VCaP (cell line): ENCODE results near the gene PTPRT.

Experiments
- H3K27ac ChIP-seq: fragments of 450-650 bp; 2 replicates; pipeline ENCODE4 v1.5.1; 2017
- TF ChIP-seq, protein P1 (sequence below): fragments of 450-650 bp; conservative IDR thresholded peaks from 2 replicates; pipeline ENCODE4 v1.5.1; 2017; ENCODE audit warnings: mild to moderate bottlenecking, moderate library complexity

PTPRT gene

GRCh38 chr20:42361402-42361970, 828.2 kb downstream of the PTPRT start:
- TF ChIP-seq, protein P1, sequence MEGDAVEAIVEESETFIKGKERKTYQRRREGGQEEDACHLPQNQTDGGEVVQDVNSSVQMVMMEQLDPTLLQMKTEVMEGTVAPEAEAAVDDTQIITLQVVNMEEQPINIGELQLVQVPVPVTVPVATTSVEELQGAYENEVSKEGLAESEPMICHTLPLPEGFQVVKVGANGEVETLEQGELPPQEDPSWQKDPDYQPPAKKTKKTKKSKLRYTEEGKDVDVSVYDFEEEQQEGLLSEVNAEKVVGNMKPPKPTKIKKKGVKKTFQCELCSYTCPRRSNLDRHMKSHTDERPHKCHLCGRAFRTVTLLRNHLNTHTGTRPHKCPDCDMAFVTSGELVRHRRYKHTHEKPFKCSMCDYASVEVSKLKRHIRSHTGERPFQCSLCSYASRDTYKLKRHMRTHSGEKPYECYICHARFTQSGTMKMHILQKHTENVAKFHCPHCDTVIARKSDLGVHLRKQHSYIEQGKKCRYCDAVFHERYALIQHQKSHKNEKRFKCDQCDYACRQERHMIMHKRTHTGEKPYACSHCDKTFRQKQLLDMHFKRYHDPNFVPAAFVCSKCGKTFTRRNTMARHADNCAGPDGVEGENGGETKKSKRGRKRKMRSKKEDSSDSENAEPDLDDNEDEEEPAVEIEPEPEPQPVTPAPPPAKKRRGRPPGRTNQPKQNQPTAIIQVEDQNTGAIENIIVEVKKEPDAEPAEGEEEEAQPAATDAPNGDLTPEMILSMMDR, result no peak
- no peak overlapping the region for H3K27ac ChIP-seq

GRCh38 chr20:42360621-42361020, 829.1 kb downstream of the PTPRT start:
- TF ChIP-seq, protein P1, result no peak
- H3K27ac ChIP-seq, result no peak overlapping the region

GRCh38 chr20:42359617-42360016, 830.1 kb downstream of the PTPRT start:
- H3K27ac ChIP-seq, result no peak overlapping the region
- TF ChIP-seq, protein P1, result no peak

DNA sequence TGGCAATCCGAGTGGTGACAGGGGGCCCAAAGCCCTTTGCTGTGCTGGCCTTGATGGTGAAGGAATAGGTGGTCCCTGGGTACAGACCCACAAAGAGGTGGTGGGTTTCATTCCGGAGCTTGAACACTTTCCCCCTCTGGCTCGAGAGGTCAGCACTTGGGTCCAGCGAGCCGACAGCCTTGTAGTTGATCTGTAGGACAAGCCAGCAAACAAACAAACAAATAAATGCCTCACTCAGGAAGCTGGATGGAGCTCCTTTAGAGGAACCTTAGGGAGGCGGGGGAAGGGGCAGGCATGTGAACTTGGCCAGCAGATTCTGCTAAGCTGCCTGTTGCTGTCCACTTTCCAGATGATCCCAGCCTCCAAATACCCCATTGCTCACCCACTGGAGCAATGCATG, 837.6 kb downstream of the PTPRT start:
- TF ChIP-seq, protein P1, result no peak
- no peak overlapping the region for H3K27ac ChIP-seq

DNA sequence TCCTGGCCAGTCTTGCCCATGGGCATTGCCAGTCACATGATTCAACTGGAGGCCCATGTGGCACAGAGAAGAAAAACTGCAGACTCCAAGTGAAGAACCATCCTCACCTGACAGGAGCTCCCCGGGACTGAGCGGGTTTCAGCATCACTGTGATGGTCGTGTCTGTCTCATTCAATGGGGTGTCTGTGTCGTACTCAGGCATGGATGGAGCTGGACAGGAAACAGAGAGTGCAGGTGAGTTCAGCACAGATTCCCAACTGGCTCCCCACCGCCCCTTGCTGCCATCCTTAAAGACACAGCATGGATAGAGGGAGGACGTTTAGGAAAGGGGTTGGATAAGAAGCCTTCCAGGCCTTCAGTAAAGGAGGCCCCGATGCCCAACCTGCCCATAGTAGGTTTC, 839.2 kb downstream of the PTPRT start:
- no peak overlapping the region for H3K27ac ChIP-seq

GRCh38 chr20:42346189-42347170, 843.2 kb downstream of the PTPRT start:
- TF ChIP-seq, protein P1, result no peak
- no peak overlapping the region for H3K27ac ChIP-seq

More for the DNA sequence above, 839.2 kb downstream of the PTPRT start:
- TF ChIP-seq, protein P1, result no peak

DNA sequence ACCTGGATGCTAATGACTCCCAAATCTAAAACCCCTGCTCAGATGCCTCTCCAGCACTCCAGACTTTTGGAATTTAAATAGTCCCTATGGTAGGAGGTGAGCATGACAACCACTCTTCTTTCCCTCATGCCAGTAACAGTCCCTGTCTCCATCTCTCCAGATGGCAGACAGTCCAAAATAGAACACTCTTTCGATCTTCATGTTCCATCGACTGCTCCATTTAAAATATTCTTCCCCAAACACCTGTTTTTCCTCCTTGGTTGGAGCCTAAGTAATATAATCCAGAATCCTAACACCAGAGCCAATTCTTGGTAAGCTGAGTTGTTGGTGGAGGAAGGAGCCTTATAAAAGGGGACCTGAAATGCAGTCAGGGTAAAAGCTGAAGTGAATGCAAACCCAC, 848.1 kb downstream of the PTPRT start:
- no peak overlapping the region for H3K27ac ChIP-seq
- TF ChIP-seq, protein P1, result no peak
